Adrenal gland (tissue), 12 donors: ENCODE results near the gene KRTAP4-6. TPM values are rescaled to one million over a fixed set of nuclear protein-coding genes. Genes with fewer than 3 reads are reported as not detected.
"Not testable (repeated sequence)": the region's sequence is repeated elsewhere in the genome, so short reads cannot be mapped to it uniquely, and the experiment has no call there.

Source experiments
- DNase-seq, 7 donors: peaks; one replicate each; pipeline ENCODE4 v3.0.0-alpha.2; 2019 to 2020
- H3K27ac ChIP-seq, 5 donors: fragments of 200-600 bp; sonication (generic) in 4 of 5; 1 replicate in 3 of 5; 2 replicates in 2 of 5; pipeline versions ENCODE4 v1.5.1 to v1.8.0; 2016 to 2020; ENCODE audit warnings: mild to moderate bottlenecking in 1 of 5
- H3K27me3 ChIP-seq: fragments of 200-600 bp; 2 replicates; pipeline ENCODE4 v1.8.0; 2021
- H3K36me3 ChIP-seq, 2 donors: fragments of 200-600 bp; replicated peaks in 1 of 2; 1 replicate in 1 of 2; 2 replicates in 1 of 2; pipeline versions ENCODE4 v1.5.1 to v1.8.0; 2018 to 2022
- H3K4me1 ChIP-seq, 2 donors: fragments of 200-600 bp; replicated peaks in 1 of 2; 1 replicate in 1 of 2; 2 replicates in 1 of 2; pipeline versions ENCODE4 v1.5.1 to v1.8.0; 2018 to 2021
- H3K4me3 ChIP-seq, 4 donors: fragments of 200-600 bp; sonication (generic) in 3 of 4; one replicate each; pipeline ENCODE4 v1.5.1; 2016 to 2018
- H3K9me3 ChIP-seq, 3 donors: fragments of 200-600 bp; sonication (generic) in 1 of 3; replicated peaks in 1 of 3; 1 replicate in 2 of 3; 2 replicates in 1 of 3; pipeline versions ENCODE4 v1.5.1 to v1.8.0; 2016 to 2021
- POLR2A ChIP-seq, 2 donors: fragments of 450-650 bp; IDR thresholded peaks; one replicate each; pipeline ENCODE4 v1.6.1; 2017; ENCODE audit warnings: antibody characterized with exemption in 2 of 2, mild to moderate bottlenecking in 2 of 2, moderate library complexity in 1 of 2
- WGBS, 4 donors: extraction: QIAGEN DNeasy Blood & Tissue Kit in 2 of 4; methylation state at CpG; one replicate each; pipeline versions ENCODE4 v1.1.5 to v1.1.7; 2013 to 2017; 5-methylcytosine and 5-hydroxymethylcytosine counted together
- intact Hi-C, 2 donors: fragments of 100-400 bp; cut with DNase I; formaldehyde crosslinking; loops; one replicate each; pipeline versions ENCODE4 v1.14.1 to v1.15.0; 2022 to 2023
- polyA plus RNA-seq, 3 donors: library from polyadenylated mRNA; stranded (reverse); fragments of 200-250 nt in 2 of 3; fragments of 350-450 nt in 1 of 3; fragmentation: Illumina TruSeq in 1 of 3; extraction: RNeasy Lipid Tissue Mini Kit (QIAGEN cat#74804) in 1 of 3; gene quantifications; one replicate each; pipeline ENCODE4 v1.2.3, GENCODE V29; 2013 to 2014
- total RNA-seq, 9 donors: library from RNA; depleted of rRNA in 4 of 9; stranded (reverse); fragments of >200 nt in 4 of 9; fragments of 120-200 nt in 1 of 9; fragmentation: NEBNext Ultra II Directional in 1 of 9; extraction: Animal tissue kit (Norgen Biotek cat#: 25700) in 1 of 9; gene quantifications; one replicate each; pipeline versions ENCODE4 v1.1.0 to v1.2.4, GENCODE V29; 2013 to 2023
- TF ChIP-seq, protein P1 (sequence below), 6 experiments: fragments of 450-650 bp in 4 of 6; fragments of 200-600 bp in 2 of 6; sonication (generic) in 1 of 6; IDR thresholded peaks; 1 replicate in 5 of 6; 2 replicates in 1 of 6; pipeline versions ENCODE4 v1.5.1 to v1.8.0; 2016 to 2021; ENCODE audit warnings: antibody characterized with exemption in 6 of 6, mild to moderate bottlenecking in 2 of 6, moderate library complexity in 1 of 6
- donor health status: healthy with polysubstance abuse.
- donor health status: Bipolar disorder and iron deficiency.
- donor health status: DM: yes; HTN: yes; CAD: no.
- donor health status: DM: no; HTN: no; CAD: no.
- donor health status: DM: no; HTN: no; CAD: no.
- donor health status: DM: yes; HTN: yes; CAD: no.

The KRTAP4-6 gene
- total and polyA plus RNA-seq, 12 donors = not detected

DNA sequence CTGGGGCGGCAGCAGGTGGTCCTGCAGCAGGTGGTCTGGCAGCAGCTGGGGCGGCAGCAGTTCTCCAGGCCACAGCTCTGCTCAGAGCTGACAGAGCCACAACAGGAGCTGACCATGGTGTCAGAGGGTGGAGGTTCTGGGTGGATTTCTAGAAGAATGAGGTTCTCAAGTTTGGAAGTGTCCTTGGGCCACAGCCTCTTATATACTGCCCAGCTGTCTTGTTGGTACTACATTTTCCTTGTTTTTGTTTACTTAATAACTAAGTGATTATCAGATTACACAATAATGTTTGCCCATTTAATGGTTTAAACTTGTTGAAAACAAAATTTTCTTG is 9.3 kb upstream of the KRTAP4-6 start, which contains the start of gene KRTAP4-5:
Gene KRTAP4-5 (minus strand): TSS at position 174 of the 334 bp plus-strand sequence. CDS start 58 bp downstream, at position 116.
- WGBS, 4 donors = 29 to 90% (median 71%) methylated on average over 1 to 2 of the region's 2 CpGs
- H3K36me3 ChIP-seq = no peaks in the 10 kb centered on the region
- H3K27me3 ChIP-seq = peaks cover 6% of the 10 kb centered on the region
- no peak within 1 kb of the TSS for H3K4me3 ChIP-seq
- no peaks in the 10 kb centered on the region for H3K4me1 ChIP-seq
- H3K27ac ChIP-seq = no peak within 1 kb of the TSS
- intact Hi-C loops = no loop called here
- DNase-seq = no peak
- H3K9me3 ChIP-seq = no peaks in the 10 kb centered on the region
- TF ChIP-seq POLR2A (IDR thresholded peaks at IDR 0.05) = no peak
- TF ChIP-seq, protein P1, sequence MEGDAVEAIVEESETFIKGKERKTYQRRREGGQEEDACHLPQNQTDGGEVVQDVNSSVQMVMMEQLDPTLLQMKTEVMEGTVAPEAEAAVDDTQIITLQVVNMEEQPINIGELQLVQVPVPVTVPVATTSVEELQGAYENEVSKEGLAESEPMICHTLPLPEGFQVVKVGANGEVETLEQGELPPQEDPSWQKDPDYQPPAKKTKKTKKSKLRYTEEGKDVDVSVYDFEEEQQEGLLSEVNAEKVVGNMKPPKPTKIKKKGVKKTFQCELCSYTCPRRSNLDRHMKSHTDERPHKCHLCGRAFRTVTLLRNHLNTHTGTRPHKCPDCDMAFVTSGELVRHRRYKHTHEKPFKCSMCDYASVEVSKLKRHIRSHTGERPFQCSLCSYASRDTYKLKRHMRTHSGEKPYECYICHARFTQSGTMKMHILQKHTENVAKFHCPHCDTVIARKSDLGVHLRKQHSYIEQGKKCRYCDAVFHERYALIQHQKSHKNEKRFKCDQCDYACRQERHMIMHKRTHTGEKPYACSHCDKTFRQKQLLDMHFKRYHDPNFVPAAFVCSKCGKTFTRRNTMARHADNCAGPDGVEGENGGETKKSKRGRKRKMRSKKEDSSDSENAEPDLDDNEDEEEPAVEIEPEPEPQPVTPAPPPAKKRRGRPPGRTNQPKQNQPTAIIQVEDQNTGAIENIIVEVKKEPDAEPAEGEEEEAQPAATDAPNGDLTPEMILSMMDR (IDR thresholded peaks at IDR 0.05) = no peak

DNA sequence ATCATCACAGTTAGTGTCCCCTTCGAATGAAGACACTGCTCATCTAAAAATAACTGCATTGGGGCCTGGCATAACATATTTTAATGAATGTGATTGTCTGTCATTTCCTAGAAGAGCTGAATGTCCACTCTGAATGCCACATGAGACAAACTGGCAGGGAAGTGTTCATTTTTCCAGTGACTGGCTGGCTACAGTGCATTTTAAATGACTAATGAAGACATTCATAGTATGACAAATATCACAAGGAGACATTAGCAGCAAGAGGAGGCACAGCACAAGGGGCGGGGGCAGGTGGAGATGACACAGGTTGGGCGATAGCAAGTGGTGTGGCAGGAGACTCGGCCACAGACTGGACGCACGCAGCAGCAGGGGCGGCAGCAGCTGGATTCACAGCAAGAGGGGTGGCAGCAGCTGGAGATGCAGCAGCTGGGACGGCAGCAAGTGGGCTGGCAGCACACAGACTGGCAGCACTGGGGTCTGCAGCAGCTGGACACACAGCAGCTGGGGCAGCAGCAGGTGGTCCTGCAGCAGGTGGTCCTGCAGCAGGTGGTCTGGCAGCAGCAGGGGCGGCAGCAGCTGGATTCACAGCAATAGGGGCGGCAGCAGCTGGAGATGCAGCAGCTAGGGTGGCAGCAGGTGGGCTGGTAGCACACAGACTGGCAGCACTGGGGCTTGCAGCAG is 8.8 kb upstream of the KRTAP4-6 start:
- H3K9me3 ChIP-seq, H3K4me3 ChIP-seq, intact Hi-C loops, H3K27ac ChIP-seq, DNase-seq, H3K27me3 ChIP-seq, H3K4me1 ChIP-seq, H3K36me3 ChIP-seq: not testable (repeated sequence)
- WGBS, 4 donors = 71 to 85% (median 79%) methylated on average over 8 to 10 of the region's 10 CpGs

DNA sequence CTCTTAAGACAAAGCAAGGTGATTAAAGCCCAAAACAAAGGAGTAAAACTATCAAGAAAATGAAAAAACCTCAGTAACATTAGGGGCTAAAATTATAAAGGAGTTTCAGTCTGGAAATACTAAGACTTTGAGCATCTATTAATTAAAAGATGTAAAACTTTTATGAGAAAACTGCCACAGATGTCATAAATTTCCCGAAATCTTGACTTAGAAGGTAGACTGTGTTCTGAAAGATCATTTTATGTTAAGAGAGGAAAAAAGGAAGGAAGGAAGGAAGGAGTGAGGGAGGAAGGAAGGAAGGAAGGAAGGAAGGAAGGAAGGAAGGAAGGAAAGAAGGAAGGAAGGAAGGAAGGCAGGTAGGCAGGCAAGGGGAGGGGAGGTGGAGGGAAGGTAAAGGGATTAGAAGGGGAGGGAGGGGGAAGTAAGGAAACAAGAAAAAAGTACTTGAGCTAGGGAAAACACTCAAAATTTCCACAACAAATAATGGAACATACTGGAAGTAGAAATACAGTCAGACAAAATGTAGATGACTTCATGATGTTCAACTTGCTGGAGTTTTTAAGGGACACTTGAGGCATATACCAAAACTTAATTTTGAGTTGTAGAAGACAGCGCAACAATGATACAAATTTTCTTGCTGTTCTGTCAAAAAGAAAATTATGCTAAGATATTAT is 7.3 kb upstream of the KRTAP4-6 start:
- no peaks in the 10 kb centered on the region for H3K36me3 ChIP-seq
- TF ChIP-seq POLR2A (IDR thresholded peaks at IDR 0.05) = no peak
- TF ChIP-seq, protein P1 (IDR thresholded peaks at IDR 0.05) = no peak
- no peaks in the 10 kb centered on the region for H3K9me3 ChIP-seq
- peaks cover 5% of the 10 kb centered on the region for H3K27me3 ChIP-seq
- intact Hi-C loops = no loop called here
- no peak for DNase-seq
- H3K4me3 ChIP-seq = no peak overlapping the region
- WGBS, 4 donors = 85 to 94% (median 88%) methylated on average over 2 of the region's 2 CpGs
- H3K27ac ChIP-seq = no peak overlapping the region
- no peaks in the 10 kb centered on the region for H3K4me1 ChIP-seq

DNA sequence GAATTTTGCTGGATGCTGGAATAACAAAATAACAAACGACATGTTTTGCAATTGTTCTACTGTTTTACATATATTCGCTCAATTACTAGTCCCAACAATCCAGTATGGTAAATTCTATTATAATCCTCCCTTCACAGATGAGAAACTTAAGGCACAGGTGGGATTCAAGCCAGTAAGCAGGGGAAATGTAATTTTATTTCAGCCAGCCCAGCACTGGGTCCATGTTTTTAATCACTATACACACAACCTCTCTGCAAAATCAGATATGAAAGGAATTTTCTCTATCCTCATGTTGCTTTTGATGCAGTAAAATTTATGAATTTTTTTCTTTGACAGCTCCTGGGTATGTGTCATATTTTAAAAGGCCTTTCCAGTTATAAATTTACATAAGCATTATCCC is 4.9 kb upstream of the KRTAP4-6 start:
- H3K27me3 ChIP-seq = peaks cover 5% of the 10 kb centered on the region
- H3K9me3 ChIP-seq = peaks cover 0 to 4% (median 0%) of the 10 kb centered on the region in 3 donors
- H3K4me3 ChIP-seq = no peak overlapping the region
- no peak for DNase-seq
- no peaks in the 10 kb centered on the region for H3K36me3 ChIP-seq
- H3K4me1 ChIP-seq = no peaks in the 10 kb centered on the region
- TF ChIP-seq, protein P1 (IDR thresholded peaks at IDR 0.05) = no peak
- no peak for TF ChIP-seq POLR2A (IDR thresholded peaks at IDR 0.05)
- intact Hi-C loops = no loop called here
- WGBS, 4 donors = 78 to 87% (median 79%) methylated on average over 2 of the region's 2 CpGs
- no peak overlapping the region for H3K27ac ChIP-seq
